ENCODE data around the gene CDC73. TPM values are rescaled to one million over a fixed set of nuclear protein-coding genes. Genes with fewer than 3 reads are reported as not detected.

CDC73 gene
- total RNA-seq, 1 donor from 2014 or later, result 49.2 TPM

GRCh38 chr1:193156117-193156821 is 34.4 kb downstream of the CDC73 start:
- no peaks in the 10 kb centered on the region for H3K27me3 Mint-ChIP-seq (ENCODE audit: insufficient read depth, low read depth)
- no peak overlapping the region for H3K9ac ChIP-seq

GRCh38 chr1:193156822-193157142 is 35.0 kb downstream of the CDC73 start:
- peaks cover 21% of the 10 kb centered on the region for H3K36me3 ChIP-seq
- H3K27ac Mint-ChIP-seq, result no peak overlapping the region
- H3K79me2 ChIP-seq (ENCODE audit: low read depth), result peaks cover 31% of the 10 kb centered on the region
- H3K4me1 Mint-ChIP-seq, result no peaks in the 10 kb centered on the region
- no peak overlapping the region for H3K27ac ChIP-seq
- no peaks in the 10 kb centered on the region for H3K9me3 ChIP-seq (ENCODE audit: low read depth)
- H3K4me3 ChIP-seq, result no peak overlapping the region
- no peaks in the 10 kb centered on the region for H3K4me1 ChIP-seq
- H3K9me3 Mint-ChIP-seq, result no peaks in the 10 kb centered on the region
- H3K27me3 ChIP-seq, result no peaks in the 10 kb centered on the region
- no peak overlapping the region for H3K9ac ChIP-seq
- no peak for DNase-seq (ENCODE audit: low spot score)
- no peaks in the 10 kb centered on the region for H3K27me3 Mint-ChIP-seq (ENCODE audit: insufficient read depth, low read depth)
- H4K20me1 ChIP-seq (ENCODE audit: low read depth), result peaks cover 22% of the 10 kb centered on the region
- no peak overlapping the region for H3K4me2 ChIP-seq
- TF ChIP-seq CTCF (IDR thresholded peaks at IDR 0.05), result no peak
- TF ChIP-seq EZH2 (IDR thresholded peaks at IDR 0.05), result no peak
- no peak for TF ChIP-seq EZH2phosphoT487 (IDR thresholded peaks at IDR 0.05)
- peaks cover 11% of the 10 kb centered on the region for H3F3A ChIP-seq (ENCODE audit: low read depth)
- no peak overlapping the region for H3K4me3 Mint-ChIP-seq
- no peak overlapping the region for H2AFZ ChIP-seq (replicated peaks)
- H3K36me3 Mint-ChIP-seq, result peaks cover 17% of the 10 kb centered on the region

More at GRCh38 chr1:193156117-193156821, 34.4 kb downstream of the CDC73 start:
- H3K27ac Mint-ChIP-seq, result no peak overlapping the region
- DNase-seq (ENCODE audit: low spot score), result no peak
- TF ChIP-seq EZH2 (IDR thresholded peaks at IDR 0.05), result no peak
- TF ChIP-seq EZH2phosphoT487 (IDR thresholded peaks at IDR 0.05), result no peak
- TF ChIP-seq CTCF (IDR thresholded peaks at IDR 0.05), result no peak
- H3K36me3 ChIP-seq, result peaks cover 21% of the 10 kb centered on the region
- no peak overlapping the region for H2AFZ ChIP-seq (replicated peaks)
- H3K36me3 Mint-ChIP-seq, result peaks cover 17% of the 10 kb centered on the region
- H3K27ac ChIP-seq, result no peak overlapping the region
- no peaks in the 10 kb centered on the region for H3K27me3 ChIP-seq
- no peaks in the 10 kb centered on the region for H3K9me3 Mint-ChIP-seq
- no peaks in the 10 kb centered on the region for H3K4me1 ChIP-seq
- H3K4me3 Mint-ChIP-seq, result no peak overlapping the region
- no peaks in the 10 kb centered on the region for H3K9me3 ChIP-seq (ENCODE audit: low read depth)
- H3F3A ChIP-seq (ENCODE audit: low read depth), result peaks cover 9% of the 10 kb centered on the region
- peaks cover 22% of the 10 kb centered on the region for H4K20me1 ChIP-seq (ENCODE audit: low read depth)
- no peak overlapping the region for H3K4me3 ChIP-seq
- no peaks in the 10 kb centered on the region for H3K4me1 Mint-ChIP-seq
- peaks cover 31% of the 10 kb centered on the region for H3K79me2 ChIP-seq (ENCODE audit: low read depth)
- no peak overlapping the region for H3K4me2 ChIP-seq

- Histone ChIP-seq H3F3A (ENCODE audit: low read depth) (peaks cover 11% of the 10 kb centered on the region), H2AFZ (replicated peaks) (no peak overlapping the region), H3K4me1 (no peaks in the 10 kb centered on the region), H3K27me3 (no peaks in the 10 kb centered on the region), H3K36me3 (peaks cover 19% of the 10 kb centered on the region), H3K79me2 (ENCODE audit: low read depth) (peaks cover 33% of the 10 kb centered on the region), H3K4me2 (no peak overlapping the region), H3K9me3 (ENCODE audit: low read depth) (no peaks in the 10 kb centered on the region), H4K20me1 (ENCODE audit: low read depth) (peaks cover 23% of the 10 kb centered on the region), H3K4me3 (no peak overlapping the region), H3K27ac (no peak overlapping the region), H3K9ac (no peak overlapping the region)
- TF ChIP-seq CTCF (IDR thresholded peaks at IDR 0.05) (no peak), EZH2phosphoT487 (IDR thresholded peaks at IDR 0.05) (no peak), EZH2 (IDR thresholded peaks at IDR 0.05) (no peak)
- H3K27ac Mint-ChIP-seq, result no peak overlapping the region
- H3K9me3 Mint-ChIP-seq, result no peaks in the 10 kb centered on the region
- H3K36me3 Mint-ChIP-seq, result peaks cover 15% of the 10 kb centered on the region
- H3K4me1 Mint-ChIP-seq, result no peaks in the 10 kb centered on the region
- no peak for DNase-seq (ENCODE audit: low spot score)
- no peak overlapping the region for H3K4me3 Mint-ChIP-seq
- H3K27me3 Mint-ChIP-seq (ENCODE audit: insufficient read depth, low read depth), result no peaks in the 10 kb centered on the region
These were observed 35.5 kb downstream of the CDC73 start for GRCh38 chr1:193157360-193157759.
